CD14-positive monocyte (primary cell): ENCODE data around the gene GALNT17. TPM values are rescaled to one million over a fixed set of nuclear protein-coding genes. Genes with fewer than 3 reads are reported as not detected.

Source experiments
- DNase-seq, 3 donors: peaks; one replicate each; pipeline ENCODE4 v3.0.0-alpha.2; 2011 to 2022
- H2AFZ ChIP-seq: 2 replicates; pipeline ENCODE4 v1.6.0; 2012; ENCODE audit warnings: mild to moderate bottlenecking, low read depth, low read length, inconsistent platforms; ENCODE audit not compliant: insufficient read depth, poor library complexity, severe bottlenecking
- H3K27ac ChIP-seq, 2 donors: 1 replicate in 1 of 2; 2 replicates in 1 of 2; pipeline ENCODE4 v1.5.1; 2012 to 2013; ENCODE audit warnings: low read length in 2 of 2, control low read depth in 1 of 2, inconsistent platforms in 1 of 2, low read depth in 1 of 2, mild to moderate bottlenecking in 1 of 2
- H3K27me3 ChIP-seq, 2 donors: one replicate each; pipeline versions ENCODE4 v1.6.0 to v1.6.1; 2011 to 2013; ENCODE audit warnings: low read length in 2 of 2; ENCODE audit not compliant: control insufficient read depth in 2 of 2, insufficient read depth in 2 of 2
- H3K36me3 ChIP-seq, 2 donors: replicated peaks in 1 of 2; 1 replicate in 1 of 2; 2 replicates in 1 of 2; pipeline versions ENCODE4 v1.5.1 to v1.6.1; 2012 to 2013; ENCODE audit warnings: low read length in 2 of 2, control low read depth in 1 of 2, inconsistent platforms in 1 of 2, mild to moderate bottlenecking in 1 of 2; ENCODE audit not compliant: insufficient read depth in 2 of 2, control insufficient read depth in 1 of 2
- H3K4me1 ChIP-seq, 2 donors: 1 replicate in 1 of 2; 2 replicates in 1 of 2; pipeline versions ENCODE4 v1.5.1 to v1.6.1; 2012 to 2013; ENCODE audit warnings: low read length in 2 of 2, control low read depth in 1 of 2, inconsistent platforms in 1 of 2, mild to moderate bottlenecking in 1 of 2, moderate library complexity in 1 of 2; ENCODE audit not compliant: insufficient read depth in 2 of 2, control insufficient read depth in 1 of 2
- H3K4me2 ChIP-seq: replicated peaks from 2 replicates; pipeline ENCODE3; 2012; ENCODE audit warnings: low read length, moderate library complexity, mild to moderate bottlenecking; ENCODE audit not compliant: poor library complexity, severe bottlenecking; ENCODE audit errors: extremely low read depth
- H3K4me3 ChIP-seq, 3 experiments: fragments of 200-600 bp in 1 of 3; sonication (generic) in 1 of 3; replicated peaks in 1 of 3; 1 replicate in 2 of 3; 2 replicates in 1 of 3; pipeline ENCODE4 v1.5.1; 2011 to 2013; ENCODE audit warnings: low read length in 3 of 3, mild to moderate bottlenecking in 3 of 3, control low read depth in 2 of 3, low read depth in 2 of 3, inconsistent platforms in 1 of 3, moderate library complexity in 1 of 3
- H3K79me2 ChIP-seq: 2 replicates; pipeline ENCODE4 v1.6.0; 2012; ENCODE audit warnings: mild to moderate bottlenecking, control low read depth, inconsistent platforms, low read length, moderate library complexity; ENCODE audit not compliant: insufficient read depth
- H3K9ac ChIP-seq: 2 replicates; pipeline ENCODE4 v1.6.0; 2017; ENCODE audit warnings: low read length, mild to moderate bottlenecking; ENCODE audit not compliant: insufficient read depth, poor library complexity, severe bottlenecking
- H3K9me3 ChIP-seq, 2 donors: replicated peaks in 1 of 2; 1 replicate in 1 of 2; 2 replicates in 1 of 2; pipeline versions ENCODE4 v1.5.1 to v1.6.1; 2012 to 2013; ENCODE audit warnings: low read length in 2 of 2, control low read depth in 1 of 2; ENCODE audit not compliant: control insufficient read depth in 1 of 2, insufficient read depth in 1 of 2
- H4K20me1 ChIP-seq: 2 replicates; pipeline ENCODE4 v1.6.0; 2012; ENCODE audit warnings: mild to moderate bottlenecking, low read length, control low read depth, moderate library complexity; ENCODE audit not compliant: insufficient read depth
- H3K27ac Mint-ChIP-seq, 7 donors: one replicate each; pipeline ENCODE4 v1.8.0; 2020; ENCODE audit warnings: mild to moderate bottlenecking in 7 of 7, mixed read lengths in 7 of 7, moderate library complexity in 6 of 7, inconsistent platforms in 2 of 7
- H3K27me3 Mint-ChIP-seq, 3 donors: one replicate each; pipeline ENCODE4 v1.8.0; 2021 to 2022; ENCODE audit warnings: low read depth in 3 of 3, mild to moderate bottlenecking in 3 of 3, mixed read lengths in 3 of 3, moderate library complexity in 3 of 3, inconsistent platforms in 1 of 3
- H3K36me3 Mint-ChIP-seq, 2 donors: one replicate each; pipeline ENCODE4 v1.8.0; 2020; ENCODE audit warnings: mixed read lengths in 2 of 2, inconsistent platforms in 1 of 2, mild to moderate bottlenecking in 1 of 2
- H3K4me1 Mint-ChIP-seq: one replicate; pipeline ENCODE4 v1.8.0; 2020; ENCODE audit warnings: mild to moderate bottlenecking, mixed read lengths
- H3K4me3 Mint-ChIP-seq, 2 donors: one replicate each; pipeline ENCODE4 v1.8.0; 2020; ENCODE audit warnings: mild to moderate bottlenecking in 2 of 2, mixed read lengths in 2 of 2, moderate library complexity in 1 of 2
- H3K9me3 Mint-ChIP-seq, 7 donors: one replicate each; pipeline ENCODE4 v1.8.0; 2020 to 2022; ENCODE audit warnings: mixed read lengths in 7 of 7, mild to moderate bottlenecking in 6 of 7, moderate library complexity in 6 of 7, inconsistent platforms in 2 of 7
- CTCF ChIP-seq: fragments of 200-600 bp; IDR thresholded peaks from one replicate; pipeline ENCODE4 v1.8.0; 2022; ENCODE audit warnings: antibody characterized with exemption, mild to moderate bottlenecking
- WGBS: methylation state at CpG from one replicate; pipeline ENCODE4 v1.1.5; 2013; ENCODE audit warnings: missing lambda C conversion rate; ENCODE audit not compliant: insufficient coverage; 5-methylcytosine and 5-hydroxymethylcytosine counted together
- intact Hi-C, 2 donors: fragments of 100-400 bp; cut with micrococcal nuclease; formaldehyde crosslinking; loops; one replicate each; pipeline versions ENCODE4 v1.15.0 to v1.15.1; 2023
- polyA plus RNA-seq, 3 donors: library from polyadenylated mRNA; depleted of rRNA in 1 of 3; unstranded in 2 of 3; stranded (reverse) in 1 of 3; fragments of 300-500 nt in 2 of 3; fragments of >200 nt in 1 of 3; fragmentation: Illumina TruSeq in 2 of 3; gene quantifications; 1 replicate in 2 of 3; 2 replicates in 1 of 3; pipeline ENCODE4 v1.2.3, GENCODE V29; 2012 to 2021

The GALNT17 gene
- polyA plus RNA-seq, 3 donors = not detected

DNA sequence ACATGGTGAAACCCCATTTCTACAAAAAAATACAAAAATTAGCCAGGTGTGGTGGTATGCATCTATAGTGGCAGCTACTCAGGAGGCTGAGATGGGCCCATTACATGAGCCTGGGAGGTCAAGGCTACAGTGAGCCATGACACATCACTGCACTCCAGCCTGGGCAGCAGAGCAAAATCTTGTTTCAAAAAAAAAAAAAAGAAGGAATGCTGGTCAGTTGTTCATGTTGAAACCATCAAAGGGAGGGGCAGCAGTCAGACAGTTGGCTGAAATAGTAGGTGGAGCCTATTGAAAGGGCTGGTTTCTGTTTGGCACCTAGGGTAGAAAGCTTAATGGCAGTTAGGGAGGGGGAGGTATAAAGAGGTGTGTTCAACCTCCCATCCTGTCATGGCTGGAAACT, 323.0 kb downstream of the GALNT17 start:
- H3K4me2 ChIP-seq = no peak overlapping the region
- no peak overlapping the region for H3K9ac ChIP-seq
- H3K4me1 ChIP-seq = no peaks in the 10 kb centered on the region
- no peaks in the 10 kb centered on the region for H3K4me1 Mint-ChIP-seq
- peaks cover 0 to 2% (median 0%) of the 10 kb centered on the region in 3 donors for H3K27me3 Mint-ChIP-seq
- H3K9me3 ChIP-seq = peaks cover 0 to 17% of the 10 kb centered on the region in 2 donors
- no peak overlapping the region for H3K4me3 Mint-ChIP-seq
- no peaks in the 10 kb centered on the region for H3K36me3 ChIP-seq
- no peak overlapping the region for H3K27ac Mint-ChIP-seq
- intact Hi-C loops = no loop called here
- DNase-seq = no peak
- peaks cover 0 to 26% (median 6%) of the 10 kb centered on the region in 7 donors for H3K9me3 Mint-ChIP-seq
- TF ChIP-seq CTCF = no peak
- H3K27me3 ChIP-seq = no peaks in the 10 kb centered on the region
- no peak overlapping the region for H3K27ac ChIP-seq
- no peaks in the 10 kb centered on the region for H3K36me3 Mint-ChIP-seq
- H3K79me2 ChIP-seq = no peaks in the 10 kb centered on the region
- H4K20me1 ChIP-seq = no peaks in the 10 kb centered on the region
- no peak overlapping the region for H2AFZ ChIP-seq
- no peak overlapping the region for H3K4me3 ChIP-seq

GRCh38 chr7:71457021-71457420, 325.1 kb downstream of the GALNT17 start:
- H3K4me3 ChIP-seq = no peak overlapping the region
- TF ChIP-seq CTCF = no peak
- no peak overlapping the region for H3K4me2 ChIP-seq
- no peaks in the 10 kb centered on the region for H3K36me3 ChIP-seq
- intact Hi-C loops = no loop called here
- H3K4me1 Mint-ChIP-seq = no peaks in the 10 kb centered on the region
- H3K27ac ChIP-seq = no peak overlapping the region
- H3K36me3 Mint-ChIP-seq = no peaks in the 10 kb centered on the region
- no peaks in the 10 kb centered on the region for H3K27me3 ChIP-seq
- H4K20me1 ChIP-seq = no peaks in the 10 kb centered on the region
- H3K9me3 ChIP-seq = peaks cover 10 to 19% of the 10 kb centered on the region in 2 donors
- H3K4me3 Mint-ChIP-seq = no peak overlapping the region
- peaks cover 0 to 2% (median 0%) of the 10 kb centered on the region in 3 donors for H3K27me3 Mint-ChIP-seq
- H3K9ac ChIP-seq = no peak overlapping the region
- no peaks in the 10 kb centered on the region for H3K79me2 ChIP-seq
- no peak overlapping the region for H2AFZ ChIP-seq
- no peak overlapping the region for H3K27ac Mint-ChIP-seq
- H3K4me1 ChIP-seq = no peaks in the 10 kb centered on the region
- DNase-seq = no peak
- H3K9me3 Mint-ChIP-seq = peaks cover 0 to 23% (median 10%) of the 10 kb centered on the region in 7 donors
- WGBS = 82% methylated on average over 4 of the region's 4 CpGs
